SK-N-SH (cell line): Measurements from ENCODE around the gene LPO. TPM values are rescaled to one million over a fixed set of nuclear protein-coding genes. Genes with fewer than 3 reads are reported as not detected.

ENCODE experiments used
- CTCF ChIA-PET: fragments of 300-600, 350-600 bp; formaldehyde crosslinking; extraction: SDS; loops from one replicate; lab custom pipeline; 2021; lab: Yijun Ruan, JAX
- POLR2A ChIA-PET: fragments of 350-600 bp; sonication (Branson Sonifier 250); formaldehyde crosslinking; extraction: SDS; loops from one replicate; lab custom pipeline; 2020; ENCODE audit warnings: antibody characterized with exemption, inconsistent platforms; lab: Yijun Ruan, JAX
- DNase-seq: peaks from one replicate; pipeline ENCODE4 v3.0.0; 2012
- H2AFZ ChIP-seq: fragments of 200-600 bp; sonication (generic); 2 replicates; pipeline ENCODE4 v1.8.1; 2016; ENCODE audit warnings: antibody characterized with exemption, mild to moderate bottlenecking, low read depth
- H3F3A ChIP-seq: fragments of 200-600 bp; sonication (generic); replicated peaks from 2 replicates; pipeline ENCODE3; 2016; ENCODE audit warnings: antibody characterized with exemption, mild to moderate bottlenecking; ENCODE audit not compliant: insufficient read depth
- H3K27ac ChIP-seq, 2 experiments: fragments of 200-500 bp in 1 of 2; fragments of 200-600 bp in 1 of 2; sonication (Bioruptor generic) in 1 of 2; sonication (generic), shearing (Covaris generic) in 1 of 2; 2 replicates each; pipeline versions ENCODE4 v1.5.1 to v1.6.1; 2014 to 2016; ENCODE audit warnings: low read depth in 2 of 2, inconsistent platforms in 1 of 2, low read length in 1 of 2, mild to moderate bottlenecking in 1 of 2, mixed read lengths in 1 of 2
- H3K27me3 ChIP-seq: fragments of 200-600 bp; sonication (generic), shearing (Covaris generic); 2 replicates; pipeline ENCODE4 v1.6.1; 2016; ENCODE audit warnings: mixed run types; ENCODE audit not compliant: insufficient read depth
- H3K36me3 ChIP-seq, 2 experiments: fragments of 200-500 bp in 1 of 2; fragments of 200-600 bp in 1 of 2; sonication (Bioruptor generic) in 1 of 2; sonication (generic) in 1 of 2; replicated peaks in 1 of 2; 2 replicates each; pipeline versions ENCODE3 to v1.5.1; 2014 to 2016; ENCODE audit warnings: low read length in 1 of 2, mild to moderate bottlenecking in 1 of 2; ENCODE audit not compliant: insufficient read depth in 2 of 2, control insufficient read depth in 1 of 2
- H3K4me1 ChIP-seq, 2 experiments: fragments of 200-500 bp in 1 of 2; fragments of 200-600 bp in 1 of 2; sonication (Bioruptor generic) in 1 of 2; sonication (generic), shearing (Covaris generic) in 1 of 2; 2 replicates each; pipeline versions ENCODE4 v1.5.1 to v1.6.1; 2014 to 2016; ENCODE audit warnings: low read depth in 1 of 2, low read length in 1 of 2, mixed run types in 1 of 2; ENCODE audit not compliant: insufficient read depth in 2 of 2, control insufficient read depth in 1 of 2
- H3K4me2 ChIP-seq: fragments of 200-600 bp; sonication (generic), shearing (Covaris generic); 2 replicates; pipeline ENCODE4 v1.6.1; 2017; ENCODE audit warnings: mixed run types
- H3K4me3 ChIP-seq, 2 experiments: fragments of 200-500 bp in 1 of 2; fragments of 200-600 bp in 1 of 2; sonication (Bioruptor generic) in 1 of 2; sonication (generic), shearing (Covaris generic) in 1 of 2; 2 replicates each; pipeline versions ENCODE4 v1.5.1 to v1.8.1; 2014 to 2016; ENCODE audit warnings: low read depth in 2 of 2, inconsistent platforms in 1 of 2, low read length in 1 of 2, mild to moderate bottlenecking in 1 of 2, mixed read lengths in 1 of 2, moderate library complexity in 1 of 2
- H3K79me2 ChIP-seq: fragments of 200-600 bp; sonication (generic); 2 replicates; pipeline ENCODE4 v1.8.1; 2017; ENCODE audit warnings: mild to moderate bottlenecking; ENCODE audit not compliant: insufficient read depth
- H3K9ac ChIP-seq: fragments of 200-600 bp; sonication (generic); 2 replicates; pipeline ENCODE4 v1.6.1; 2017; ENCODE audit warnings: mixed run types
- H3K9me2 ChIP-seq: fragments of 200-600 bp; sonication (generic); 2 replicates; pipeline ENCODE4 v1.6.1; 2017; ENCODE audit warnings: mixed run types
- H3K9me3 ChIP-seq: fragments of 200-600 bp; sonication (generic); 2 replicates; pipeline ENCODE4 v1.6.1; 2017; ENCODE audit warnings: mixed run types, mild to moderate bottlenecking, moderate library complexity
- H4K20me1 ChIP-seq: fragments of 200-600 bp; sonication (generic); 2 replicates; pipeline ENCODE4 v1.6.1; 2017; ENCODE audit warnings: mild to moderate bottlenecking, mixed run types; ENCODE audit not compliant: insufficient read depth
- CHD2 ChIP-seq: fragments of 150-350 bp; IDR thresholded peaks from 2 replicates; pipeline ENCODE4 v1.6.1; 2018; ENCODE audit warnings: low read length; ENCODE audit not compliant: partially characterized antibody
- ELF1 ChIP-seq: IDR thresholded peaks from 2 replicates; pipeline ENCODE4 v1.4.0; 2012
- EZH2phosphoT487 ChIP-seq: fragments of 200-600 bp; sonication (generic); IDR thresholded peaks from 2 replicates; pipeline ENCODE4 v1.6.1; 2017; ENCODE audit warnings: low read depth, mixed run types, mild to moderate bottlenecking, antibody characterized with exemption, moderate library complexity, borderline replicate concordance
- FOXM1 ChIP-seq: IDR thresholded peaks from 2 replicates; pipeline ENCODE4 v1.4.0; 2012; ENCODE audit warnings: low read depth, mild to moderate bottlenecking
- GATA2 ChIP-seq: sonication (generic); formaldehyde crosslinking; IDR thresholded peaks from 2 replicates; pipeline ENCODE4 v1.5.0; 2020; ENCODE audit warnings: mild to moderate bottlenecking, missing genetic modification reagents
- MXI1 ChIP-seq: IDR thresholded peaks from 2 replicates; pipeline ENCODE4 v1.6.1; 2012; ENCODE audit warnings: mild to moderate bottlenecking, low read depth, low read length, improper control_type of control experiment
- NFIC ChIP-seq: IDR thresholded peaks from 2 replicates; pipeline ENCODE4 v1.4.0; 2012; ENCODE audit warnings: borderline replicate concordance
- POLR2AphosphoS5 ChIP-seq: IDR thresholded peaks from 2 replicates; pipeline ENCODE4 v1.6.1; 2012; ENCODE audit warnings: low read depth, low read length
- RAD21 ChIP-seq: IDR thresholded peaks from 2 replicates; pipeline ENCODE4 v1.6.1; 2012; ENCODE audit warnings: mild to moderate bottlenecking, low read length
- RFX5 ChIP-seq: IDR thresholded peaks from 2 replicates; pipeline ENCODE4 v1.6.1; 2012; ENCODE audit warnings: mild to moderate bottlenecking, improper control_type of control experiment, low read length
- SIN3A ChIP-seq: IDR thresholded peaks from 2 replicates; pipeline ENCODE4 v1.6.1; 2012; ENCODE audit warnings: low read depth, mild to moderate bottlenecking, low read length, moderate library complexity, borderline replicate concordance
- SMC3 ChIP-seq: IDR thresholded peaks from 2 replicates; pipeline ENCODE4 v1.6.1; 2012; ENCODE audit warnings: low read depth, low read length, improper control_type of control experiment
- TAF1 ChIP-seq: IDR thresholded peaks from 2 replicates; pipeline ENCODE4 v1.6.1; 2012; ENCODE audit warnings: low read depth, mild to moderate bottlenecking, low read length, moderate library complexity, borderline replicate concordance
- TEAD4 ChIP-seq: IDR thresholded peaks from 2 replicates; pipeline ENCODE4 v1.4.0; 2012; ENCODE audit warnings: mild to moderate bottlenecking, borderline replicate concordance; ENCODE audit not compliant: insufficient read depth
- YY1 ChIP-seq: IDR thresholded peaks from 2 replicates; pipeline ENCODE4 v1.4.0; 2012; ENCODE audit warnings: low read depth, mild to moderate bottlenecking
- WGBS: methylation state at CpG from one replicate; pipeline ENCODE4 v1.1.6; 2017; ENCODE audit warnings: low lambda C conversion rate; 5-methylcytosine and 5-hydroxymethylcytosine counted together
- polyA plus RNA-seq, 3 experiments: library from polyadenylated mRNA; depleted of rRNA; stranded (reverse); fragments of >200 nt; gene quantifications; 2 replicates each; pipeline ENCODE4 v1.2.3, GENCODE V29; 2012
- TF ChIP-seq, protein P1 (sequence below): fragments of 150-350 bp; IDR thresholded peaks from 2 replicates; pipeline ENCODE4 v1.6.1; 2016; ENCODE audit warnings: mild to moderate bottlenecking, low read depth, low read length
- TF ChIP-seq, protein P2 (sequence below): IDR thresholded peaks from 2 replicates; pipeline ENCODE4 v1.4.0; 2012; ENCODE audit warnings: low read depth, borderline replicate concordance
- TF ChIP-seq, protein P3 (sequence below): fragments of 150-350 bp; IDR thresholded peaks from 2 replicates; pipeline ENCODE4 v1.6.1; 2017; ENCODE audit warnings: antibody characterized with exemption, low read length, low read depth, borderline replicate concordance

Gene LPO
- polyA plus RNA-seq, 1 of the 3 experiments (the other 2 are of a cell fraction): not detected

DNA sequence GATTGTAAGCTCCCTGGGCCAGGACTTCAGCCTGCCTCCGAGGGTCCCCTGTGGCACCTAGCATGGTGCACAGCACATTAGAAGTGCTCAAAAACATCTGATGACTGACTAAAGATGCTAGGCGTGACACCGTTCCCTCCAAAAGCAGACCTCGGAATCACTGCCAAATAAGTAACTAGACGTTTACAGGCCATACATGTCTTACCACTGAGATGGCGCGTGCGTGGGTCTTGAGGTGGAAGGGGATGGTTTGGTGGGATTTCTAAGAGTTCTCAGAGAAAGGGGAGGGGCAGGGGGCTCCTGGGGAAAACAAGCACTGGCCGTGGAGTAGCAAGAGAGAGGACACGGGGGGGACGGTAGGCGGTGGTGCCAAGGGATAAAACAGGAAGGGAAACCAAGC is 29.9 kb downstream of the LPO start:
- no peak overlapping the region for H3K27ac ChIP-seq
- no peak overlapping the region for H3K4me2 ChIP-seq
- no peak overlapping the region for H2AFZ ChIP-seq
- ChIA-PET CTCF (interaction anchor here (0.7 to 1.6 kb wide), 5 partner anchors 16 to 149 kb away, joined by 3 to 7 read pairs (median 4); partner anchors contain the start of gene RNF43), POLR2A (no interaction called here)
- H3K27me3 ChIP-seq: peaks cover 47% of the 10 kb centered on the region
- DNase-seq: no peak
- WGBS: 56% methylated on average over 12 of the region's 12 CpGs
- no peak for TF ChIP-seq SMC3
- no peak for TF ChIP-seq SIN3A
- no peak for TF ChIP-seq RFX5
- TF ChIP-seq, protein P1, sequence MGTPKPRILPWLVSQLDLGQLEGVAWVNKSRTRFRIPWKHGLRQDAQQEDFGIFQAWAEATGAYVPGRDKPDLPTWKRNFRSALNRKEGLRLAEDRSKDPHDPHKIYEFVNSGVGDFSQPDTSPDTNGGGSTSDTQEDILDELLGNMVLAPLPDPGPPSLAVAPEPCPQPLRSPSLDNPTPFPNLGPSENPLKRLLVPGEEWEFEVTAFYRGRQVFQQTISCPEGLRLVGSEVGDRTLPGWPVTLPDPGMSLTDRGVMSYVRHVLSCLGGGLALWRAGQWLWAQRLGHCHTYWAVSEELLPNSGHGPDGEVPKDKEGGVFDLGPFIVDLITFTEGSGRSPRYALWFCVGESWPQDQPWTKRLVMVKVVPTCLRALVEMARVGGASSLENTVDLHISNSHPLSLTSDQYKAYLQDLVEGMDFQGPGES: no peak
- no peak for TF ChIP-seq ELF1
- TF ChIP-seq GATA2 (CRISPR knock-in tag): no peak
- no peak for TF ChIP-seq FOXM1
- no peak for TF ChIP-seq CHD2
- TF ChIP-seq MXI1: no peak
- TF ChIP-seq RAD21: no peak
- TF ChIP-seq TAF1: no peak
- no peak for TF ChIP-seq NFIC
- TF ChIP-seq POLR2AphosphoS5: no peak
- TF ChIP-seq EZH2phosphoT487: no peak
- no peak for TF ChIP-seq YY1
- TF ChIP-seq, protein P2, sequence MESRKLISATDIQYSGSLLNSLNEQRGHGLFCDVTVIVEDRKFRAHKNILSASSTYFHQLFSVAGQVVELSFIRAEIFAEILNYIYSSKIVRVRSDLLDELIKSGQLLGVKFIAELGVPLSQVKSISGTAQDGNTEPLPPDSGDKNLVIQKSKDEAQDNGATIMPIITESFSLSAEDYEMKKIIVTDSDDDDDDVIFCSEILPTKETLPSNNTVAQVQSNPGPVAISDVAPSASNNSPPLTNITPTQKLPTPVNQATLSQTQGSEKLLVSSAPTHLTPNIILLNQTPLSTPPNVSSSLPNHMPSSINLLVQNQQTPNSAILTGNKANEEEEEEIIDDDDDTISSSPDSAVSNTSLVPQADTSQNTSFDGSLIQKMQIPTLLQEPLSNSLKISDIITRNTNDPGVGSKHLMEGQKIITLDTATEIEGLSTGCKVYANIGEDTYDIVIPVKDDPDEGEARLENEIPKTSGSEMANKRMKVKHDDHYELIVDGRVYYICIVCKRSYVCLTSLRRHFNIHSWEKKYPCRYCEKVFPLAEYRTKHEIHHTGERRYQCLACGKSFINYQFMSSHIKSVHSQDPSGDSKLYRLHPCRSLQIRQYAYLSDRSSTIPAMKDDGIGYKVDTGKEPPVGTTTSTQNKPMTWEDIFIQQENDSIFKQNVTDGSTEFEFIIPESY: no peak
- TF ChIP-seq TEAD4: no peak
- TF ChIP-seq, protein P3, sequence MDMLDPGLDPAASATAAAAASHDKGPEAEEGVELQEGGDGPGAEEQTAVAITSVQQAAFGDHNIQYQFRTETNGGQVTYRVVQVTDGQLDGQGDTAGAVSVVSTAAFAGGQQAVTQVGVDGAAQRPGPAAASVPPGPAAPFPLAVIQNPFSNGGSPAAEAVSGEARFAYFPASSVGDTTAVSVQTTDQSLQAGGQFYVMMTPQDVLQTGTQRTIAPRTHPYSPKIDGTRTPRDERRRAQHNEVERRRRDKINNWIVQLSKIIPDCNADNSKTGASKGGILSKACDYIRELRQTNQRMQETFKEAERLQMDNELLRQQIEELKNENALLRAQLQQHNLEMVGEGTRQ: no peak
- H3K9me2 ChIP-seq: no peaks in the 10 kb centered on the region
- no peak overlapping the region for H3K9ac ChIP-seq
- H3K4me3 ChIP-seq: no peak overlapping the region
- H4K20me1 ChIP-seq: no peaks in the 10 kb centered on the region
- no peaks in the 10 kb centered on the region for H3K4me1 ChIP-seq
- H3F3A ChIP-seq: no peaks in the 10 kb centered on the region
- H3K9me3 ChIP-seq: no peaks in the 10 kb centered on the region
- H3K79me2 ChIP-seq: no peaks in the 10 kb centered on the region
- no peaks in the 10 kb centered on the region for H3K36me3 ChIP-seq
